Cardiac septum (tissue), 1 donor: ENCODE measurements around the gene CELA3A. TPM values are rescaled to one million over a fixed set of nuclear protein-coding genes. Genes with fewer than 3 reads are reported as not detected.
A peak's percentile ranks its signal among the peaks of the same experiment; 100 is the strongest.

Experiments used
- DNase-seq: peaks from one replicate; pipeline ENCODE4 v3.0.0-alpha.2; 2020; ENCODE audit warnings: low spot score
- intact Hi-C: fragments of 100-400 bp; cut with DNase I; formaldehyde crosslinking; loops from one replicate; pipeline ENCODE4 v1.14.0; 2022
- total RNA-seq: library from RNA; stranded (reverse); fragmentation: NEBNext Ultra II Directional; extraction: Animal tissue kit (Norgen Biotek cat#: 25700); gene quantifications from one replicate; pipeline ENCODE4 v1.2.1, GENCODE V29; 2021
- donor health status: DM: no; HTN: no; CAD: no.

The CELA3A gene
- total RNA-seq, 1 donor from 2014 or later, result not detected

- DNase-seq, result no peak
- intact Hi-C loops, result no loop called here
These were observed 40.0 kb downstream of the CELA3A start for GRCh38 chr1:22041505-22041904.

DNA sequence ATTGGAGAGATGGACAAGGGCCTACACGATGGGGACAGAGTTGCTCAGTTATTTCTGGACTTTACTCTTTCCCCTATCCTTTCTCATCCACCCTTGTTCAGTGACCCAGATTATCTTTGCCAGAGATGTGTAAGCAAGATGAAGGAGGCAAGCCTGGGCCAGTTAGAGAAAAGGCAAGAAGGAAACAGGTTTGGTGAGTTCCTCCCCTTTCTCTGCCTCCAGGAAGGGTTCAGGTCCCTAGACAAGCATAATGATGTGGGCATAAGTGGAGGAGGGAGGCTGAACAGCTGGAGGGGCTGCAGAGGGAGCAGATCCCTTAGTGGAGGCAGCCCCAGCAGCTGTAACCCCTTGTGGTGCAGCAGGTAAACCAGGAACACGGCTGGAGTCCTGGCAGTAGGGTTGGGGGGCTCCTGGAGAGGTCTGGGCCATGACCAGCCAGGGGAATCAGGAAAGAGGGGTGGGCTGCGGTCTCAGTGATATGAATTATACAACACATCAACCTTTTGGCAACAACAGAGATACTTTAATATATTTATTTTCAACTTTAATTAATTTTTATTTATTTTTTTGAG, 41.8 kb downstream of the CELA3A start:
- intact Hi-C loops, result no loop called here
- no peak for DNase-seq

- intact Hi-C loops, result no loop called here
- DNase-seq, result no peak
These were observed 43.4 kb downstream of the CELA3A start for GRCh38 chr1:22044690-22045420.

DNA sequence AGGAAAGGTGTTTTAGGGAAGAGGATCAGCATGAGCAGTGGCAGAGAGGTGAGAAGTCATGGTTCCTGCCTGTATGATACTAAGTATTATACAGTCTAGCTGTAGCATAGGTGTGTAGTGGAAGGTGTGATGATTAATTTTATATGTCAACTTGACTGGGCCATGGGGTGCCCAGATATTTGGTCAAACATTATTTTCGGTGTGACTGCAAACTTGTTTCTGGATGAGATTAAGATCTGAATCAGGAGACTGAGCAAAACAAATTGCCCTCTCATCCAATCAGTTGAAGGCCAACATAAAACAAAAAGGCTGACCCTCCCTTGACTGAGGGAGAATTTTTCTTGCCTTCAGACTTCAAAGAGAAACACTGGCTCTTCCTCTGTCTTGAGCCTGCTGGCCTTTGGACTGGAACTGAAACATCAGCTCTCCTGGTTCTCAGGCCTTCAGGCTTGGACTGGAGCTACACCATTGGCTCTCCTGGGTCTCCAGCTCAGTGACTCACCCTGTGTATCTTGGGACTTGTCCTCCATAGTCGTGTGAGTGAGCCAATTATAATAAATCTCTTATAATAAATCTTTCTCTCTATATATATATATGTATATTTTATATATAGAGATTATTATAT, 44.3 kb downstream of the CELA3A start:
- intact Hi-C loops, result no loop called here
- DNase-seq, result no peak

DNA sequence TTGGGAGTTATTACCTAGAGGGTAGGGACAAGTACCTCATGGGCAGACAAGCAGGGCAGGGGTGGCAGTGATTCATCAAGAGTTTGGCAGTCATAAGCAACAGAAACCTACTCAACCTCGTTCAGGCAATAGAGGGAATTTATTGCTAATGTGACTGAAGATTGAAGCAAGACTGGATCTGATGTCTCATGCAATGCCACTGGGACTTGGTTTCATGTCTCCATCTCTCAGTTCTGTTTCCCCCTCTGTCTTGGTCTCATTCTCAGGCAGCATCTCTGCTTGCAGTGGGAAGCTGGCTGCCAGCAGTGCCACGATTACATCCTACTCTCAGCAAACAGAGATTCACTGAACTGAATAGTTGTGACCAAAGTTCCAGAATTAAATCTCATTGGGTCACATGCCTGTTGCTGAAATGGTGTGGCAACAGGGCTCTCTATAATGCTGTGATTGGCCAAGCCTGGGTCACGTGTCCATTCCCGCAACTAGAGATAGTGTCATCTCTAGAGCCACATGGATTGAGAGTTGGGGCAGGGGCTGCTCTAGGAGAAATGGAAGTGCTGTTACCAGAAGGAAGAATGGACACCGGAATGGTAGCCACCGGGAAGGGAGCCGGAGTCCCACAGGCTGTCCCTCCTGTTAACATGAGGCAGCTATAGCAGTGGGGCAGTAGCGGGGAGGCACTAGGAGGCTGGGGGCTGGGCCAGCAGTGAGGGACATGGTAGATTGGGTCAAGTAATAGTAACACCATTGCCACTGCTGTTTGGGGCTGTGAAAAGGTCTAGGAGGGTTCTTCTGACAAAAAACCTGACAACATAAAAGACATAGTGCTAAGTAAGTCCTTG, 47.1 kb downstream of the CELA3A start:
- DNase-seq, result no peak
- intact Hi-C loops, result no loop called here

GRCh38 chr1:22050330-22050729, 48.9 kb downstream of the CELA3A start:
- intact Hi-C loops, result no loop called here

DNA sequence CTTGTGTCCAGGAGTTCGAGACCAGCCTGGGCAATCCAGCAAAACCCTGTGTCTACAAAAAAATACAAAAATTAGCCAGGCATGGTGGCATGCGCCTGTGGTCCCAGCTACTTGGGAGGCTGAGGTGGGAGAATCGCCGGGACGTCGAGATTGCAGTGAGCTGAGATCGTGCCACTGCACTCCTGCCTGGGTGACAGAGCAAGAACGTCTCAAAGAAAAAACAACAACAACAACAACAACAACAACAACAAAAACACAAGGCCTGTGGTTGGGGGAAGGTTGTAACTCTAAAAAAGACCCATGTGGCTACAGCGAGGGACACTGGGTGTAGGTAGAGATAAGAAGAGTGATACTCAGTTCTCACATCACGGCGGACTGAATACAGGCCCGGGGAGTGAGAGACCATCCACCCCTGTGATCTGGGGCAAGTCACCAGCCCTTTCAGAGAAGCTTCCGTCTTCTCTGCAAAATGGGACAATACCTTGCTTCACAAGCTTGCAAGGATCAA, 50.2 kb downstream of the CELA3A start:
- no peak for DNase-seq
- intact Hi-C loops, result loop anchor here (1.0 kb wide), 1 partner anchor 26 kb away; no protein-coding TSS in a partner anchor

More at GRCh38 chr1:22050330-22050729, 48.9 kb downstream of the CELA3A start:
- no peak for DNase-seq

DNA sequence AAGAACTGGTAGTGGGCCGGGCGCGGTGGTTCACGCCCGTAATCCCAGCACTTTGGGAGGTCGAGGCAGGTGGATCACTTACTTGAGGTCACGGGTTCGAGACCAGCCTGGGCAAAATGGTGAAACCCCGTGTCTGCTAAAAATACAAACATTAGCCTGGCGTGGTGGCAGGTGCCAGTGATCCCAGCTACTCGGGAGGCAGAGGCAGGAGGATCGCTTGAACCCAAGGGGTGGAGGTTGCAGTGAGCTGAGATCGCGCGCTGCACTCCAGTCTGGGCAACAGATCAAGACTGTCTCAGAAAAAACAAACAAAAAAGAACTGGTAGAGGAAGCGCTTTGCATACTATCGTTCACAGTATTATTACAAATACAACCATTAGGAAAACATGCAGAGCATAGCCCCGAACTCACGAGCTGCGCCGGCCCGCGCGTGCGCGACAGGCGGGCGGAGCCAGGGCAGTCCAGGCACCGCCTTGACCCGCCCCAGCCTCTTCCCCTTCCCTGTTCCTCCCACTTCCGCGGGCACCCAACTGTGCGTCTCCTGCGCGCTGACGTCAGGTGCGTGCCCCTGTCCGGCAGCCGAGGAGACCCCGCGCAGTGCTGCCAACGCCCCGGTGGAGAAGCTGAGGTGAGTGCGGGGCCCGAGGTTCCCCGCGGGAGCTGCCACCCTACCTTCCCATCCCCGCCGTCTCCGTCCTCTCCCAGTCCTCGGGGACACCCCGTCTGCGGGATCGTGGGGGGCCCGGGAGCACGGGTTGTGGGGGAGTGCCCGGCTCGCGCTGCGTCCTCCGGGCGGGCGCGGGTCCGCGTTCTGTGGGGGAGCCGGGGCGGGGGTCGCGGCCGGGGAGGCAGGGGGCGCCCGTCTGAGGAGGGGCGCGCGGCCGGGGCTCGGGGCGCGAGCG, 50.9 kb downstream of the CELA3A start, which contains the start of gene CDC42:
Gene CDC42 (plus strand): TSS at position 595 of the 902 bp plus-strand sequence. CDS start 25,770 bp downstream, outside the sequence.
- peak; percentile 99 for DNase-seq
- intact Hi-C loops, result loop anchor here (1.0 kb wide), 1 partner anchor 27 kb away; no protein-coding TSS in a partner anchor

- intact Hi-C loops, result no loop called here
- peak; percentile 84 for DNase-seq
These were observed 51.8 kb downstream of the CELA3A start for GRCh38 chr1:22053017-22053860.

DNA sequence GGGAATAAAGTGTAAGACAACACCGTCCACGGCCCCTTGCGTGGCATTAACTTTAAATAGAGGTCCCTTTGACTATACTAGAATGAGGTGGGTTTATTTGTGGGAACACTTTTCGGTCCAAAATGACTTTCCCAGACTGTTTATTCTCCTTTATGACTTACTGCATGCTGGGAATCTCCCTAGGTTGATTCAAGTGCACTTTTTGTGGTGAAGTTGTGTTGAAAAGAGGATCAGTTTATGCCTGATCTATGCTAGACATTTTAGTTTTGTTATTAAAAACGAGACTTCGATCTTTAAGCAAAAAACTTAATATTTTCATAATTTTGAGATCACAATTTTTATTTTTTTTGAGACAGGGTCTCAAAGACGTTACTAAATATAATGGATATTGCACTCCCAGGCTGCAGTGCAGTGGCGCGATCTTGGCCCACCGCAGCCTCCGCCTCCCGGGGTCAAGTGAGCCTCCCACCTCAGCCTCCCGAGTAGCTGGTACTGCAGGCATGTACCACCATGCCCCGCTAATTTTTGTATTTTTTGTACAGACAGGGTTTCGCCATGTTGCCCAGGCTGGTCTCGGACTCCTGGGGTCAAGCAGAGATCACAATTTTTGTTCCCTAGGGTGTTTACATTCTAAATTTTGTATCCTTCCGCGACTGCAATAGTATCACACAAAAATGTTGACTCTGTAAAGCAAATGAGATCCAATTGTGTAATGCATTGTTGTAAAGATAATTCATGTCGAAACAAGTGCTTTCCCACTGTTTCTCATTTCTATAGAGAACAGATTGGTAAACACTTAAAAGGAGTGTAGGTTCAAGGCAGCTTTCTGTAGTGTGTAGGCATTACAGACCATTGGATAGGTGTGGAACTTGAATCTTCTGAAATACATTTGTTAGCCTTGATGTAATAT, 52.7 kb downstream of the CELA3A start:
- intact Hi-C loops, result no loop called here
- no peak for DNase-seq

DNA sequence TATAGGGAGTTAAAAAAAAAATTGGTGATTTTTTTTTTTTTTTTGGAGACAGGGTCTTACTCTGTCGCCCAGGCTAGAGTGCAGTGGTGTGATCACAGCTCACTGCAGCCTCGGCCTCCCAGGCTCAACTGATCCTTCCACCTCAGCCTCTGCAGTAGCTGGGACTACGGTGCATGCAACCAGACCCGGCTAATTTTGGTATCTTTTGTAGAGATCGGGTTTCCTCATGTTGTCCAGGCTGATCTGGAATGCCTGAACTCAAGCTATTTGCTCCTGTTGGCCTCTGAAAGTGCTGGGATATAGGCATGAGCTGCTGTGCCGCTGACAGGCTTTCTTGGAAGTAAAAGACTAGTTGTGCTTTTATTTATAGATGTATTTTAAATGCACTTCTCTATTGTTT, 54.0 kb downstream of the CELA3A start:
- intact Hi-C loops, result no loop called here
- DNase-seq, result no peak

- intact Hi-C loops, result no loop called here
- DNase-seq, result no peak
These were observed 54.6 kb downstream of the CELA3A start for GRCh38 chr1:22056043-22056442.

- no peak for DNase-seq
These were observed 55.5 kb downstream of the CELA3A start for GRCh38 chr1:22056936-22057335.

GRCh38 chr1:22057861-22058260, 56.4 kb downstream of the CELA3A start:
- DNase-seq, result no peak
- intact Hi-C loops, result no loop called here

More at GRCh38 chr1:22056936-22057335, 55.5 kb downstream of the CELA3A start:
- intact Hi-C loops, result no loop called here
